ENCODE measurements around the gene DDX6.

- TF ChIP-seq CTCF (IDR thresholded peaks at IDR 0.05 in 4 of 5, conservative IDR thresholded peaks at IDR 0.05 in 1 of 5): no peak
- TF ChIP-seq POLR2A (IDR thresholded peaks at IDR 0.05): no peak
Observed at GRCh38 chr11:118705791-118706545, 85.0 kb downstream of the DDX6 start.

All from gastrocnemius medialis (tissue), 4 donors.